Erythroblast (primary cell): ENCODE data around the gene POMT1.

Experiments used
- GATA1 ChIP-seq: IDR thresholded peaks from 2 replicates; pipeline ENCODE4 v1.6.1; 2011; ENCODE audit warnings: low read depth, mild to moderate bottlenecking, control low read depth, low read length, moderate library complexity
- POLR2A ChIP-seq: IDR thresholded peaks from 2 replicates; pipeline ENCODE4 v1.6.1; 2011; ENCODE audit warnings: mild to moderate bottlenecking, low read length

GRCh38 chr9:131500377-131500776, 2.3 kb upstream of the POMT1 start:
- TF ChIP-seq POLR2A (no peak), GATA1 (no peak)
